Stomach (tissue), 9 donors: ENCODE measurements around the gene ZNF385D. TPM values are rescaled to one million over a fixed set of nuclear protein-coding genes. Genes with fewer than 3 reads are reported as not detected.

Experiments
- DNase-seq, 2 donors: peaks; one replicate each; pipeline versions ENCODE4 v3.0.0 to v3.0.0-alpha.2; 2013 to 2019
- H3K27ac ChIP-seq, 5 donors: fragments of 200-600 bp in 4 of 5; sonication (generic) in 4 of 5; one replicate each; pipeline ENCODE4 v1.5.1; 2013 to 2019; ENCODE audit warnings: mild to moderate bottlenecking in 1 of 5, moderate library complexity in 1 of 5
- H3K27me3 ChIP-seq, 3 donors: fragments of 200-600 bp; sonication (generic); one replicate each; pipeline ENCODE4 v1.5.1; 2017 to 2019; ENCODE audit warnings: mixed run types in 1 of 3
- H3K36me3 ChIP-seq, 4 donors: fragments of 200-600 bp; sonication (generic); 1 replicate in 3 of 4; 2 replicates in 1 of 4; pipeline ENCODE4 v1.5.1; 2016 to 2019
- H3K4me1 ChIP-seq, 4 donors: fragments of 200-600 bp; sonication (generic); one replicate each; pipeline ENCODE4 v1.5.1; 2016 to 2019
- H3K4me3 ChIP-seq, 4 donors: fragments of 200-600 bp; sonication (generic) in 3 of 4; one replicate each; pipeline ENCODE4 v1.5.1; 2016 to 2019; ENCODE audit warnings: mild to moderate bottlenecking in 1 of 4
- H3K9me3 ChIP-seq, 4 donors: fragments of 200-600 bp; sonication (generic); one replicate each; pipeline ENCODE4 v1.5.1; 2016 to 2019
- CTCF ChIP-seq, 7 experiments: fragments of 450-650 bp in 4 of 7; fragments of 200-600 bp in 3 of 7; sonication (generic) in 3 of 7; IDR thresholded peaks; one replicate each; pipeline ENCODE4 v1.5.1; 2016 to 2019; ENCODE audit warnings: antibody characterized with exemption in 7 of 7, control low read depth in 2 of 7, mild to moderate bottlenecking in 1 of 7
- EP300 ChIP-seq: sonication (generic); formaldehyde crosslinking; IDR thresholded peaks from one replicate; pipeline ENCODE4 v1.6.1; 2017; ENCODE audit warnings: antibody characterized with exemption
- POLR2A ChIP-seq, 4 donors: fragments of 450-650 bp; IDR thresholded peaks; one replicate each; pipeline ENCODE4 v1.6.1; 2016; ENCODE audit warnings: antibody characterized with exemption in 4 of 4, control low read depth in 2 of 4, mild to moderate bottlenecking in 1 of 4, moderate library complexity in 1 of 4
- POLR2AphosphoS5 ChIP-seq, 3 donors: sonication (generic); formaldehyde crosslinking; IDR thresholded peaks; one replicate each; pipeline ENCODE4 v1.6.1; 2016; ENCODE audit warnings: antibody characterized with exemption in 3 of 3
- WGBS, 5 donors: extraction: QIAGEN DNeasy Blood & Tissue Kit in 3 of 5; methylation state at CpG; one replicate each; pipeline versions ENCODE4 v1.1.5 to v1.1.7; 2013 to 2018; 5-methylcytosine and 5-hydroxymethylcytosine counted together
- intact Hi-C: fragments of 100-400 bp; cut with DNase I; formaldehyde crosslinking; loops from one replicate; pipeline ENCODE4 v1.15.1; 2023; ENCODE audit warnings: low total_unique reads
- polyA plus RNA-seq, 3 donors: library from polyadenylated mRNA; stranded (reverse); fragments of 200-250 nt; gene quantifications; one replicate each; pipeline ENCODE4 v1.2.3, GENCODE V29; 2013
- total RNA-seq, 5 donors: library from RNA; depleted of rRNA; stranded (reverse); fragments of >200 nt; gene quantifications; one replicate each; pipeline versions ENCODE4 v1.1.0 to v1.2.3, GENCODE V29; 2014 to 2016
- donor health status: healthy with polysubstance abuse.
- donor health status: Bipolar disorder and iron deficiency.
- donor health status: healthy.

The ZNF385D gene
- total and polyA plus RNA-seq, 8 donors: 0.31 to 7.2 (median 0.98) TPM; not detected in 2

GRCh38 chr3:21795152-21795837, 44.3 kb upstream of the ZNF385D start:
- Histone ChIP-seq H3K36me3 (no peaks in the 10 kb centered on the region), H3K4me3 (no peak overlapping the region), H3K27me3 (no peaks in the 10 kb centered on the region), H3K9me3 (peaks cover 0 to 6% (median 2%) of the 10 kb centered on the region in 4 donors), H3K27ac (no peak overlapping the region), H3K4me1 (peaks cover 0 to 6% (median 0%) of the 10 kb centered on the region in 4 donors)
- TF ChIP-seq EP300 (no peak), POLR2A (IDR thresholded peaks at IDR 0.05) (no peak), POLR2AphosphoS5 (IDR thresholded peaks at IDR 0.05) (no peak), CTCF (IDR thresholded peaks at IDR 0.05) (no peak)
- peak in 1 of 2 donors; percentile 66 for DNase-seq
- 39 to 50% (median 46%) methylated on average over 5 of the region's 5 CpGs for WGBS, 5 donors
- intact Hi-C loops: no loop called here

- H3K36me3 ChIP-seq: no peaks in the 10 kb centered on the region
- 49 to 71% (median 68%) methylated on average over 2 of the region's 2 CpGs for WGBS, 5 donors
- H3K27ac ChIP-seq: no peak overlapping the region
- H3K4me1 ChIP-seq: peaks cover 0 to 6% (median 0%) of the 10 kb centered on the region in 4 donors
- TF ChIP-seq CTCF (IDR thresholded peaks at IDR 0.05) (no peak), EP300 (no peak), POLR2AphosphoS5 (IDR thresholded peaks at IDR 0.05) (no peak), POLR2A (IDR thresholded peaks at IDR 0.05) (no peak)
- H3K4me3 ChIP-seq: no peak overlapping the region
- DNase-seq: no peak
- no peaks in the 10 kb centered on the region for H3K27me3 ChIP-seq
- H3K9me3 ChIP-seq: peaks cover 0 to 3% (median 0%) of the 10 kb centered on the region in 4 donors
- intact Hi-C loops: no loop called here
Measured at GRCh38 chr3:21794291-21794690, 43.3 kb upstream of the ZNF385D start.

- no peak for DNase-seq
- Histone ChIP-seq H3K4me3 (no peak overlapping the region), H3K27me3 (no peaks in the 10 kb centered on the region), H3K36me3 (no peaks in the 10 kb centered on the region), H3K4me1 (peaks cover 0 to 6% (median 0%) of the 10 kb centered on the region in 4 donors), H3K27ac (no peak overlapping the region), H3K9me3 (no peaks in the 10 kb centered on the region)
- WGBS, 5 donors: 67 to 100% (median 96%) methylated on average over 1 of the region's 1 CpG
- intact Hi-C loops: no loop called here
- TF ChIP-seq EP300 (no peak), CTCF (IDR thresholded peaks at IDR 0.05) (no peak), POLR2AphosphoS5 (IDR thresholded peaks at IDR 0.05) (no peak), POLR2A (IDR thresholded peaks at IDR 0.05) (no peak)
Measured at GRCh38 chr3:21792176-21792575, 41.2 kb upstream of the ZNF385D start.

- H3K9me3 ChIP-seq: no peaks in the 10 kb centered on the region
- H3K27me3 ChIP-seq: no peaks in the 10 kb centered on the region
- intact Hi-C loops: no loop called here
- H3K4me1 ChIP-seq: peaks cover 0 to 6% (median 2%) of the 10 kb centered on the region in 4 donors
- no peak overlapping the region for H3K27ac ChIP-seq
- 52 to 65% (median 60%) methylated on average over 2 of the region's 2 CpGs for WGBS, 5 donors
- no peak for TF ChIP-seq POLR2A (IDR thresholded peaks at IDR 0.05)
- no peak for TF ChIP-seq EP300
- no peak for TF ChIP-seq POLR2AphosphoS5 (IDR thresholded peaks at IDR 0.05)
- no peak for TF ChIP-seq CTCF (IDR thresholded peaks at IDR 0.05)
- no peak overlapping the region for H3K4me3 ChIP-seq
- H3K36me3 ChIP-seq: no peaks in the 10 kb centered on the region
- DNase-seq: peak in 1 of 2 donors; percentile 25
Measured at GRCh38 chr3:21791356-21791755, 40.3 kb upstream of the ZNF385D start.
